A549 treated with AZD9567 at 1 μM for 4 hours (cell line): ENCODE data around the gene GCFC2. TPM values are rescaled to one million over a fixed set of nuclear protein-coding genes. Genes with fewer than 3 reads are reported as not detected.

Experiments
- total RNA-seq: library from RNA; stranded (reverse); fragments of 200-300 nt; extraction: Qiagen RNA extraction; gene quantifications from 5 replicates; pipeline ENCODE4 v1.2.3, GENCODE V29; 2022; ENCODE audit not compliant: insufficient read depth

GCFC2 gene
- 13.0 to 19.0 TPM (median 16.0 TPM) in 5 replicates for total RNA-seq

GRCh38 chr2:75710577-75711253 is at the start of gene GCFC2:
TSS of gene GCFC2 (minus strand) at chr2:75710915. CDS start at chr2:75710855, 60 bp downstream.

GRCh38 chr2:75646583-75647425 is 63.9 kb downstream of the GCFC2 start, which contains the start of gene MRPL19:
TSS of gene MRPL19 (plus strand) at chr2:75646783. CDS start at chr2:75646808, 25 bp downstream.

Other genes with a start within 250 kb of the GCFC2 start
- 6.7 to 12.7 TPM (median 7.7 TPM) in 5 replicates for gene EVA1A, start 150.0 kb downstream of the GCFC2 start, total RNA-seq
- 54.4 to 66.5 TPM (median 66.0 TPM) in 5 replicates for gene MRPL19, start 64.1 kb downstream of the GCFC2 start, total RNA-seq